Muscle of leg (tissue), 11 donors: ENCODE results near the gene PAMR1. TPM values are rescaled to one million over a fixed set of nuclear protein-coding genes. Genes with fewer than 3 reads are reported as not detected.

Experiments used
- DNase-seq: peaks from one replicate; pipeline ENCODE4 v3.0.0; 2013
- H3K27ac ChIP-seq: one replicate; pipeline ENCODE4 v1.5.1; 2013; ENCODE audit warnings: mild to moderate bottlenecking, low read length, control low read depth
- H3K27me3 ChIP-seq: one replicate; pipeline ENCODE4 v1.6.1; 2013; ENCODE audit warnings: low read length; ENCODE audit not compliant: control insufficient read depth, insufficient read depth
- H3K36me3 ChIP-seq: one replicate; pipeline ENCODE4 v1.6.1; 2013; ENCODE audit warnings: low read length; ENCODE audit not compliant: control insufficient read depth, insufficient read depth
- H3K4me1 ChIP-seq: one replicate; pipeline ENCODE4 v1.6.1; 2013; ENCODE audit warnings: low read length; ENCODE audit not compliant: control insufficient read depth, insufficient read depth
- H3K4me3 ChIP-seq: one replicate; pipeline ENCODE4 v1.5.1; 2013; ENCODE audit warnings: low read length, control low read depth
- H3K9me3 ChIP-seq: replicated peaks from 2 replicates; pipeline ENCODE4 v1.6.1; 2013; ENCODE audit warnings: low read depth, low read length; ENCODE audit not compliant: control insufficient read depth
- WGBS: methylation state at CpG from one replicate; pipeline ENCODE4 v1.1.5; 2013; ENCODE audit warnings: missing lambda C conversion rate; ENCODE audit not compliant: insufficient coverage; 5-methylcytosine and 5-hydroxymethylcytosine counted together
- polyA plus RNA-seq, 8 donors: library from polyadenylated mRNA; unstranded; fragments of 120-200 nt; gene quantifications; one replicate each; pipeline versions ENCODE4 v1.2.1 to v1.2.3, GENCODE V29; 2013; ENCODE audit warnings: inconsistent platforms in 1 of 8, low replicate concordance in 1 of 8; ENCODE audit not compliant: insufficient read length in 8 of 8, insufficient read depth in 1 of 8
- total RNA-seq: library from RNA; stranded (reverse); fragments of 120-200 nt; gene quantifications from one replicate; pipeline ENCODE4 v1.2.4, GENCODE V29; 2013

Gene PAMR1
- total and polyA plus RNA-seq, 9 donors: 7.5 to 35.3 (median 15.2) TPM

- Histone ChIP-seq H3K27ac (no peak overlapping the region), H3K27me3 (peaks cover 3% of the 10 kb centered on the region), H3K4me3 (no peak overlapping the region), H3K9me3 (no peaks in the 10 kb centered on the region), H3K36me3 (no peaks in the 10 kb centered on the region), H3K4me1 (peaks cover 4% of the 10 kb centered on the region)
- 0% methylated on average over 1 of the region's 4 CpGs for WGBS
- no peak for DNase-seq
Measured at GRCh38 chr11:35393098-35393497, 132.3 kb downstream of the PAMR1 start.

- Histone ChIP-seq H3K9me3 (no peaks in the 10 kb centered on the region), H3K36me3 (no peaks in the 10 kb centered on the region), H3K4me3 (no peak overlapping the region), H3K27ac (no peak overlapping the region), H3K4me1 (peaks cover 4% of the 10 kb centered on the region), H3K27me3 (peaks cover 3% of the 10 kb centered on the region)
- peak; percentile 87 for DNase-seq
- 5% methylated on average over 4 of the region's 13 CpGs for WGBS
Measured at GRCh38 chr11:35391922-35392688, 133.3 kb downstream of the PAMR1 start.

- H3K36me3 ChIP-seq: no peaks in the 10 kb centered on the region
- 91% methylated on average over 5 of the region's 13 CpGs for WGBS
- no peak for DNase-seq
- H3K4me1 ChIP-seq: peaks cover 4% of the 10 kb centered on the region
- H3K4me3 ChIP-seq: no peak overlapping the region
- no peak overlapping the region for H3K27ac ChIP-seq
- H3K9me3 ChIP-seq: no peaks in the 10 kb centered on the region
- peaks cover 3% of the 10 kb centered on the region for H3K27me3 ChIP-seq
Measured at GRCh38 chr11:35390737-35391682, 134.4 kb downstream of the PAMR1 start.

GRCh38 chr11:35389897-35390465 is 135.4 kb downstream of the PAMR1 start:
- no CpG with 5 or more reads among the region's 6 CpGs for WGBS
- Histone ChIP-seq H3K27ac (no peak overlapping the region), H3K9me3 (no peaks in the 10 kb centered on the region), H3K36me3 (no peaks in the 10 kb centered on the region), H3K4me3 (no peak overlapping the region), H3K27me3 (peaks cover 3% of the 10 kb centered on the region), H3K4me1 (peaks cover 4% of the 10 kb centered on the region)
- DNase-seq: no peak

GRCh38 chr11:35389112-35389511 is 136.3 kb downstream of the PAMR1 start:
- DNase-seq: no peak
- no CpG with 5 or more reads among the region's 1 CpG for WGBS
- H3K9me3 ChIP-seq: no peaks in the 10 kb centered on the region

GRCh38 chr11:35388061-35388460 is 137.4 kb downstream of the PAMR1 start:
- H3K27ac ChIP-seq: no peak overlapping the region
- H3K36me3 ChIP-seq: no peaks in the 10 kb centered on the region
- no peak for DNase-seq
- peaks cover 4% of the 10 kb centered on the region for H3K4me1 ChIP-seq
- no peak overlapping the region for H3K4me3 ChIP-seq
- no CpG with 5 or more reads among the region's 5 CpGs for WGBS
- H3K27me3 ChIP-seq: no peaks in the 10 kb centered on the region
- H3K9me3 ChIP-seq: no peaks in the 10 kb centered on the region

More at GRCh38 chr11:35389112-35389511, 136.3 kb downstream of the PAMR1 start:
- no peaks in the 10 kb centered on the region for H3K27me3 ChIP-seq
- no peak overlapping the region for H3K4me3 ChIP-seq
- no peak overlapping the region for H3K27ac ChIP-seq
- peaks cover 4% of the 10 kb centered on the region for H3K4me1 ChIP-seq
- no peaks in the 10 kb centered on the region for H3K36me3 ChIP-seq

GRCh38 chr11:35387111-35387982 is 138.1 kb downstream of the PAMR1 start:
- Histone ChIP-seq H3K4me3 (no peak overlapping the region), H3K27ac (no peak overlapping the region), H3K9me3 (no peaks in the 10 kb centered on the region), H3K27me3 (no peaks in the 10 kb centered on the region), H3K36me3 (no peaks in the 10 kb centered on the region), H3K4me1 (peaks cover under 1% of the 10 kb centered on the region)
- DNase-seq: no peak
- WGBS: no CpG with 5 or more reads among the region's 4 CpGs

- no peak for DNase-seq
- Histone ChIP-seq H3K27ac (no peak overlapping the region), H3K4me3 (no peak overlapping the region), H3K4me1 (no peaks in the 10 kb centered on the region), H3K9me3 (no peaks in the 10 kb centered on the region), H3K36me3 (no peaks in the 10 kb centered on the region), H3K27me3 (no peaks in the 10 kb centered on the region)
- 100% methylated on average over 1 of the region's 5 CpGs for WGBS
Measured at GRCh38 chr11:35383953-35384352, 141.5 kb downstream of the PAMR1 start.
